ENCODE data around the gene FRMD5. TPM values are rescaled to one million over a fixed set of nuclear protein-coding genes. Genes with fewer than 3 reads are reported as not detected.
"Not testable (repeated sequence)": the region's sequence is repeated elsewhere in the genome, so short reads cannot be mapped to it uniquely, and the experiment has no call there.

The FRMD5 gene
- total RNA-seq (10 to 100 TPM; 20.8 to 88.6 (median 46.9) TPM), polyA plus RNA-seq (24.1 TPM)
- long read RNA-seq, donor 1, transcript FRMD5-212 (2 exons, 958 nt) = major isoform, 61 of 72 reads
- long read RNA-seq, donor 1, partial matches to known transcripts = 7 of 72 reads
- long read RNA-seq, donor 1, other reads (novel, unspliced or antisense) = 4 of 72 reads
- long read RNA-seq, donor 2, transcript FRMD5-212 (2 exons, 958 nt) = major isoform, 36 of 50 reads
- long read RNA-seq, donor 2, partial matches to known transcripts = 1 of 50 reads
- long read RNA-seq, donor 2, other reads (novel, unspliced or antisense) = 13 of 50 reads
- long read RNA-seq, donor 3, transcript FRMD5-212 (2 exons, 958 nt) = major isoform, 60 of 66 reads
- long read RNA-seq, donor 3, partial matches to known transcripts = 0 of 66 reads
- long read RNA-seq, donor 3, other reads (novel, unspliced or antisense) = 6 of 66 reads
- long read RNA-seq, donor 4, transcript FRMD5-212 (2 exons, 958 nt) = major isoform, 49 of 68 reads
- long read RNA-seq, donor 4, partial matches to known transcripts = 1 of 68 reads
- long read RNA-seq, donor 4, other reads (novel, unspliced or antisense) = 18 of 68 reads

- H3K9me3 ChIP-seq (ENCODE audit: control insufficient read depth, low read length) = no peaks in the 10 kb centered on the region
- H3K4me3 ChIP-seq (ENCODE audit: low read length) = peak within 1 kb of the TSS; percentile 69
- H3K4me1 ChIP-seq (ENCODE audit: control insufficient read depth, insufficient read depth, low read length) = no peaks in the 10 kb centered on the region
- peak within 1 kb of the TSS; percentile 3 for H3K27ac ChIP-seq (ENCODE audit: low read length)
- intact Hi-C loops (cut with DNase I) = no loop called here
- DNase-seq = peak; percentile 88 to 94 (median 93)
- 1% methylated on average over 43 of the region's 43 CpGs for WGBS
- no peaks in the 10 kb centered on the region for H3K27me3 ChIP-seq (ENCODE audit: control insufficient read depth, insufficient read depth)
- ATAC-seq = peak; percentile 98 to 99
Measured at GRCh38 chr15:44195151-44195740, at the start of gene FRMD5. Gene FRMD5, minus strand, starts transcription at chr15:44195271.

- ATAC-seq (no peak), DNase-seq (no peak)
- H3K27me3 ChIP-seq (ENCODE audit: control insufficient read depth, insufficient read depth) = no peaks in the 10 kb centered on the region
- no peaks in the 10 kb centered on the region for H3K9me3 ChIP-seq (ENCODE audit: control insufficient read depth, low read length)
- 79% methylated on average over 3 of the region's 3 CpGs for WGBS
- intact Hi-C loops (cut with DNase I) = no loop called here
- no peak overlapping the region for H3K27ac ChIP-seq (ENCODE audit: low read length)
- H3K4me3 ChIP-seq (ENCODE audit: low read length) = no peak overlapping the region
- H3K4me1 ChIP-seq (ENCODE audit: control insufficient read depth, insufficient read depth, low read length) = no peaks in the 10 kb centered on the region
Measured at GRCh38 chr15:44243829-44244228, 48.8 kb upstream of the FRMD5 start.

DNA sequence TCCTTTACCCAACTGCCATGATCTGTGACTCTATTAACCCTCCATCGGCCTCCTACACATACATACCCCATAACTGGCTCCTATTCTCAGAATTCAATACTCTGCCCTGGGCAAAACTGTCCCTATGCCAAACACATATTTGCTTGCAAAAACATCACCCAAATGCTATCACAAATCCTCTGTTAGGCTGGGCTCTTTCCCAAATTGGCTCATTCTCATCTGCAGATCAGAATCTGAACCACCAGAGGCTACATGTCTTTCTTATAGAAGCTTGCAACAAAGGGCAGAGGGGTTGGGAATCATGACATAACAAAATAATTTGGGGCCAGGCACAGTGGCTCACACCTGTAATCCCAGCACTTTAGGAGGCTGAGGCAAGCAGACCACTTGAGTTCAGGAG, 48.1 kb upstream of the FRMD5 start:
- DNase-seq = no peak

DNA sequence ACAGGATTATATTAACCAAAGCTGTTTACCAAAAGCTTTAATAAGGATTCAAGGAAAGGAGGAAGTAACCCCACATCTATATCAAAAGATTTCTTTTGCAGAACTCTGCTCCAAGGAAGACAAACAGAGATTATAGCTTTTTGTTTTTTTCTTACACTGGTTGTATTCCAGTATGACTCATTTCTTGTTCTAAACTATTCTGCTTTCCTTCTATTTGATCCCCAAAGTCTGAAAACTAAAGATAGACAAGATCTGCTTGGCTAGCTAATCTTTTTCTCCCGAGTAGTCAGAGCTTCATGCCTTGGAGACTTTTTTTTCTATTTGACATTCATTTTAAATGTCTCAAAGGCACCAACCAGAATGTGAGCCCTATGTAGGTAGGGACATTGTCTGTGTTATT, 36.8 kb upstream of the FRMD5 start:
- H3K27me3 ChIP-seq (ENCODE audit: control insufficient read depth, insufficient read depth) = no peaks in the 10 kb centered on the region
- DNase-seq (no peak), ATAC-seq (no peak)
- H3K4me3 ChIP-seq (ENCODE audit: low read length) = no peak overlapping the region
- no peaks in the 10 kb centered on the region for H3K4me1 ChIP-seq (ENCODE audit: control insufficient read depth, insufficient read depth, low read length)
- H3K9me3 ChIP-seq (ENCODE audit: control insufficient read depth, low read length) = no peaks in the 10 kb centered on the region
- intact Hi-C loops (cut with DNase I) = no loop called here
- H3K27ac ChIP-seq (ENCODE audit: low read length) = no peak overlapping the region
- WGBS = 20% methylated on average over 1 of the region's 1 CpG

More for the DNA sequence above, 48.1 kb upstream of the FRMD5 start:
- H3K27ac ChIP-seq (ENCODE audit: low read length) = no peak overlapping the region
- 82% methylated on average over 1 of the region's 1 CpG for WGBS
- no peaks in the 10 kb centered on the region for H3K4me1 ChIP-seq (ENCODE audit: control insufficient read depth, insufficient read depth, low read length)
- no peak overlapping the region for H3K4me3 ChIP-seq (ENCODE audit: low read length)
- H3K27me3 ChIP-seq (ENCODE audit: control insufficient read depth, insufficient read depth) = no peaks in the 10 kb centered on the region
- intact Hi-C loops (cut with DNase I) = no loop called here
- no peak for ATAC-seq
- no peaks in the 10 kb centered on the region for H3K9me3 ChIP-seq (ENCODE audit: control insufficient read depth, low read length)

GRCh38 chr15:44229301-44229700, 34.2 kb upstream of the FRMD5 start:
- H3K27ac ChIP-seq (ENCODE audit: low read length); DNase-seq; intact Hi-C loops (cut with DNase I); H3K4me1 ChIP-seq (ENCODE audit: control insufficient read depth, insufficient read depth, low read length); H3K27me3 ChIP-seq (ENCODE audit: control insufficient read depth, insufficient read depth); H3K9me3 ChIP-seq (ENCODE audit: control insufficient read depth, low read length); ATAC-seq; H3K4me3 ChIP-seq (ENCODE audit: low read length): not testable (repeated sequence)
- 70% methylated on average over 3 of the region's 4 CpGs for WGBS

DNA sequence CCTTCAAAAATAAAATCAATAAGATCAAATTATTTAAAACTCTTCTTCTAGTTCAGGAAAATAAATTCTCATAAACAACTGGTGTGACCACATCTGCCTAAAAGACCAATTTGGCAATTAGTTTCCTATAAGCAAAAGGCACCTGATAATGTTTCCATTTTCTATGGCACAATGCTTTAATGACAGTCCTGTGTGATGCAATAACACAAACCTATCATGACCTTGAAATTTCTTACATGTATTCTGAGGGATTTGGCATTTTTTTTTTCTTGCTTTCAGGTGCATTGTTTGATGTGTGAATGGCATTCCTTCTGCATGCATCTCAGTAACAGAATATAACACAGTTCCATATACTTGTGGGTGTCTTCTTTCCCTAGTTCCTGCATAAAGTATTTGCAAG, 32.5 kb upstream of the FRMD5 start:
- Histone ChIP-seq H3K4me1 (ENCODE audit: control insufficient read depth, insufficient read depth, low read length) (no peaks in the 10 kb centered on the region), H3K27ac (ENCODE audit: low read length) (no peak overlapping the region), H3K9me3 (ENCODE audit: control insufficient read depth, low read length) (no peaks in the 10 kb centered on the region), H3K4me3 (ENCODE audit: low read length) (no peak overlapping the region), H3K27me3 (ENCODE audit: control insufficient read depth, insufficient read depth) (no peaks in the 10 kb centered on the region)
- DNase-seq (no peak), ATAC-seq (no peak)
- intact Hi-C loops (cut with DNase I) = no loop called here

DNA sequence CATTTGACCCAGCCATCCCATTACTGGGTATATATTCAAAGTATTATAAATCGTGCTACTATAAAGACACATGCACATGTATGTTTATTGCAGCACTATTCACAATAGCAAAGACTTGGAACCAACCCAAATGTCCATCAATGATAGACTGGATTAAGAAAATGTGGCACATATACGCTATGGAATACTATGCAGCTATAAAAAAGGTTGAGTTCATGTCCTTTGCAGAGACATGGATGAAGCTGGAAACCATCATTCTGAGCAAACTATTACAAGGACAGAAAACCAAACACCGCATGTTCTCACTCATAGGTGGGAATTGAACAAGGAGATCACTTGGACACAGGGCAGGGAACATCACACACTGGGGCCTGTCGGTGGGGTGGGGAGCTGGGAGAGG, 31.9 kb upstream of the FRMD5 start:
- H3K4me1 ChIP-seq (ENCODE audit: control insufficient read depth, insufficient read depth, low read length); intact Hi-C loops (cut with DNase I); DNase-seq; H3K4me3 ChIP-seq (ENCODE audit: low read length); H3K9me3 ChIP-seq (ENCODE audit: control insufficient read depth, low read length); ATAC-seq; H3K27me3 ChIP-seq (ENCODE audit: control insufficient read depth, insufficient read depth); H3K27ac ChIP-seq (ENCODE audit: low read length): not testable (repeated sequence)
- 94% methylated on average over 4 of the region's 4 CpGs for WGBS

DNA sequence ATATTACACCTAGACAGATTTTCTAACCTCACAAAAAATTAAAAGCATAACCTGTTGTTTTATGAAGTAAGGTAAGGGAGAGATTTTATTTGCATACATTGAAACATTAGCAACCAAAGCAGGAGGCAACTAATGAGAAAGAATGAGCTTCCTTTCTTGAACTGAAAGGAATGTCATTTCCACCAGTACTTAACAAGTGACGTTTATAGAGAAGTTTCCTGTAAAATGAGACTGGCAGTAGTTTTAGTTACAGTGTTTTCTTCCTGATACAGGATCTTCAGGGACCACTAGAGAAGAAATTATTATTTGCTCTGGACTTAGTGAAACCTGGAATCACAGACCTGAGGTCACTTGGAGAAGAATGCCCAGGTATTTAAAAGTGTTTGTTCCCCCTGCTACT, 27.4 kb upstream of the FRMD5 start:
- ATAC-seq (no peak), DNase-seq (no peak)
- Histone ChIP-seq H3K9me3 (ENCODE audit: control insufficient read depth, low read length) (no peaks in the 10 kb centered on the region), H3K4me1 (ENCODE audit: control insufficient read depth, insufficient read depth, low read length) (no peaks in the 10 kb centered on the region), H3K4me3 (ENCODE audit: low read length) (no peak overlapping the region), H3K27me3 (ENCODE audit: control insufficient read depth, insufficient read depth) (no peaks in the 10 kb centered on the region), H3K27ac (ENCODE audit: low read length) (no peak overlapping the region)
- WGBS = 33% methylated on average over 1 of the region's 1 CpG
- intact Hi-C loops (cut with DNase I) = no loop called here

GRCh38 chr15:44219073-44219472, 24.0 kb upstream of the FRMD5 start:
- WGBS = 66% methylated on average over 3 of the region's 3 CpGs
- intact Hi-C loops (cut with DNase I) = loop anchor here in 3 of 4 donors (10.0 kb wide), 1 partner anchor 314 kb away; no protein-coding TSS in a partner anchor

GRCh38 chr15:44216958-44217357, 21.9 kb upstream of the FRMD5 start:
- intact Hi-C loops (cut with DNase I) = loop anchor here in 3 of 4 donors (10.0 kb wide), 1 partner anchor 312 kb away; no protein-coding TSS in a partner anchor
- H3K27me3 ChIP-seq (ENCODE audit: control insufficient read depth, insufficient read depth) = no peaks in the 10 kb centered on the region
- DNase-seq (no peak), ATAC-seq (no peak)
- 64% methylated on average over 1 of the region's 1 CpG for WGBS
- H3K9me3 ChIP-seq (ENCODE audit: control insufficient read depth, low read length) = no peaks in the 10 kb centered on the region
- no peaks in the 10 kb centered on the region for H3K4me1 ChIP-seq (ENCODE audit: control insufficient read depth, insufficient read depth, low read length)
- no peak overlapping the region for H3K4me3 ChIP-seq (ENCODE audit: low read length)
- H3K27ac ChIP-seq (ENCODE audit: low read length) = no peak overlapping the region

More at GRCh38 chr15:44219073-44219472, 24.0 kb upstream of the FRMD5 start:
- Histone ChIP-seq H3K27me3 (ENCODE audit: control insufficient read depth, insufficient read depth) (no peaks in the 10 kb centered on the region), H3K4me3 (ENCODE audit: low read length) (no peak overlapping the region), H3K27ac (ENCODE audit: low read length) (no peak overlapping the region), H3K4me1 (ENCODE audit: control insufficient read depth, insufficient read depth, low read length) (no peaks in the 10 kb centered on the region), H3K9me3 (ENCODE audit: control insufficient read depth, low read length) (no peaks in the 10 kb centered on the region)
- DNase-seq = no peak
- ATAC-seq = no peak

- ATAC-seq (no peak), DNase-seq (no peak)
- Histone ChIP-seq H3K27me3 (ENCODE audit: control insufficient read depth, insufficient read depth) (no peaks in the 10 kb centered on the region), H3K4me3 (ENCODE audit: low read length) (no peak overlapping the region), H3K9me3 (ENCODE audit: control insufficient read depth, low read length) (no peaks in the 10 kb centered on the region), H3K27ac (ENCODE audit: low read length) (no peak overlapping the region), H3K4me1 (ENCODE audit: control insufficient read depth, insufficient read depth, low read length) (no peaks in the 10 kb centered on the region)
- WGBS = 39% methylated on average over 3 of the region's 3 CpGs
- intact Hi-C loops (cut with DNase I) = loop anchor here in 3 of 4 donors (10.0 kb wide), 1 partner anchor 311 kb away; no protein-coding TSS in a partner anchor
Measured at GRCh38 chr15:44215594-44215993, 20.5 kb upstream of the FRMD5 start.

Data from right cardiac atrium (tissue), 5 donors.